GM21723 (cell line): ENCODE data around the gene ERLIN1.

Experiments
- ATAC-seq: cut with Tn5 transposase; IDR thresholded peaks from one replicate; pipeline ENCODE4 v1.9.1; 2021; ENCODE audit warnings: mild to moderate bottlenecking, moderate library complexity; ENCODE audit not compliant: unreplicated experiment

The ERLIN1 gene

GRCh38 chr10:100173035-100173434 lies 12.8 kb downstream of the ERLIN1 start:
- ATAC-seq, result no peak

GRCh38 chr10:100172349-100172748 lies 13.5 kb downstream of the ERLIN1 start:
- ATAC-seq, result no peak

GRCh38 chr10:100168313-100168643 lies 17.6 kb downstream of the ERLIN1 start:
- no peak for ATAC-seq

GRCh38 chr10:100167553-100168312 lies 18.1 kb downstream of the ERLIN1 start:
- no peak for ATAC-seq

GRCh38 chr10:100163704-100164621 lies 21.9 kb downstream of the ERLIN1 start:
- ATAC-seq, result no peak

- ATAC-seq, result no peak
These were observed 23.1 kb downstream of the ERLIN1 start for GRCh38 chr10:100162696-100163095.

DNA sequence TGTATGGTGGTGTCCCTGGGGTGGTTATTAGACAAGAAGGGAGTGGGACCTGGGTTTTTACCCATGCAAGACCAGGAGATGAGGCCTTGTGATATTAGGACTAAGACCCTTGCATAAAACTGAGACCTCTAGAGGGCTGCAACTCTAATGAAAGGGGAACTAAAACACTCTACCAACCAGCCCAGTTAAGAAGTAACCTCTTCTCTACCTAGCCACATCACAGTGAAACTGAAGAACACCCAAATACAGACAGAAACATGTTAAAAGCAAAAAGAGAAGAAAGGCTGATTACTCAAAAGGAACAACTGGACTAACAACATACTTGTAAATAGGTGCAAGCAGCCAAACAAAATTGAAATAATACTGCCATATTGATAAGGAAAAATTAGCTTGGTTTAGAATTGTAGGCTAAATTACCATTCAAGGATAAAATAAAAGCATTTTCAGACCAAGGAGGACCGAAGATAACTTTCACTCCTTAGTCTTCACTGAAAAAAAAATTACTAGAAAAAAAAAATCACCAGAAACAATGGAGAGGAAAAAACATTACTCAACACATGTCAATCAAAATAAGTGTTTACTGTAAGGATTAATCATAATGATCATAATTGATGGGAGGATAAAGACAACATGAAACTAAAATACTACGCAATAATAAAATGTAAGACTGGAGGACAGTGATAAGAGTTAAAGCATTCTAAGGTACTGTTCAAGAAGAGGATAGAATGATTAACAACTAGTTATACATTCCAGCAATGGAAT lies 27.6 kb downstream of the ERLIN1 start:
- ATAC-seq, result peak; percentile 93

DNA sequence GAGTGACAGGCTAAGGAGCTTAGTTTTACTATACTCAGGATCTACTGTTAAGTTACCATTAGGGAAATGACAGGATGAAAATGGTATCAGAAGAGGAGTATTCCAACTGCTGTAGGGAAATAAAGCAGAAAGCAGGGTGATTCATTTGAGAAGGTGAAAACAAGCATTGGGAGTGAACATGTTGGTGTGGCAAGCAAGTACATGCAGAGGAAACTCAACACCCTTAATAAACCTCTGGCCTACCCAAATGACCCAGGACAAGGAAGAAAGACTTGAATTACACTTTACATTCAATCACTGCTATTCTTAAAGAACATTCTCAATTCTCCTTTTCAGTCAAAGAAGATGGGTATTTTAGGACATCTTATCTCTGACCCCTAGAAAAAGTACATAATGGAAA lies 28.7 kb downstream of the ERLIN1 start:
- no peak for ATAC-seq

- ATAC-seq, result no peak
These were observed 29.9 kb downstream of the ERLIN1 start for GRCh38 chr10:100155936-100156335.

DNA sequence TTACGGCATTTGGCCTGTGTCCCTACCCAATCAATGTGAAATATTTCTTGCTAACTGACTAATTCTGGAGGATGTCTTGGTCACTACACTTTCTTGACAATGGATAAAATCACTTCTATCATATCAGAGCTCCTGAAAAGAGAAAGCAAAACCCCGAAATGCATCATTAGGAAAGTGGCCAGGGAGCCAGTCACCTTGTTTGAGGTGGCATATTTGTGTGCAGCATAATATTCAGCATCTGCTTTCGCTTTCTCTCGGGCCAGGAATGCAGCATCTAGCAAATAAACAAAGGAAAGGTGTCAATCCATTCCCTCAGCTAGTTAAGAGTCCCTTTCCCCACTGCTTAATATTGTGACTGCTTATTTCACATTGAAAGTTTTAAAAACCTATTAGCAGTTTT lies 31.2 kb downstream of the ERLIN1 start:
- ATAC-seq, result no peak

DNA sequence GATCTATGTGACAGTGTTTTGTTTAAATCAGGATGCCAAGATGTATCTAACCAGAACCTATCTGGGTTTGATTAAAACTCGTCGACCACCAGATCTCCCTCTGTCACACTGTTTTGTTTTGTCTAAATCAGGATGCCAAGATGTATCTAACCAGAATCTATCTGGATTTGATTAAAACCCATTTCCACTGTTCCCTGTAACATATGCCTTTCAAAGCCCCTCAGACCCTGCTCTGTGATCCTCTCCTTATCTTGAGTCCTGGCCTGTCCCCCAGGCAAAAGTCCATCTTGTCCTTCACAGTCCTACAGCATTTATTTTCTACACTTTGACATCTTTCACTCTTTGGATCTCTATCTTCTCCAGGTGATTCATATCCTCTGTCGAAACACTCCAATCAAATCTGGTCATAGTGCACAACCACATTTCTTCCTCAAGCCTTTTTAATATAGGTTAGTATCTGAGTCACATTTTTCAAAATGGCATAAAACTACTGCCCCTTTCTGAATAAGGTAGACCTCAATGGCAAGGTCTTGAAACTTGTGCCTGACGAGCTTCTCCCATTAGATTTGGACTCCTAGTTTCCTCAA lies 32.5 kb downstream of the ERLIN1 start:
- ATAC-seq, result no peak

GRCh38 chr10:100151723-100152300 lies 34.0 kb downstream of the ERLIN1 start:
- ATAC-seq, result no peak

DNA sequence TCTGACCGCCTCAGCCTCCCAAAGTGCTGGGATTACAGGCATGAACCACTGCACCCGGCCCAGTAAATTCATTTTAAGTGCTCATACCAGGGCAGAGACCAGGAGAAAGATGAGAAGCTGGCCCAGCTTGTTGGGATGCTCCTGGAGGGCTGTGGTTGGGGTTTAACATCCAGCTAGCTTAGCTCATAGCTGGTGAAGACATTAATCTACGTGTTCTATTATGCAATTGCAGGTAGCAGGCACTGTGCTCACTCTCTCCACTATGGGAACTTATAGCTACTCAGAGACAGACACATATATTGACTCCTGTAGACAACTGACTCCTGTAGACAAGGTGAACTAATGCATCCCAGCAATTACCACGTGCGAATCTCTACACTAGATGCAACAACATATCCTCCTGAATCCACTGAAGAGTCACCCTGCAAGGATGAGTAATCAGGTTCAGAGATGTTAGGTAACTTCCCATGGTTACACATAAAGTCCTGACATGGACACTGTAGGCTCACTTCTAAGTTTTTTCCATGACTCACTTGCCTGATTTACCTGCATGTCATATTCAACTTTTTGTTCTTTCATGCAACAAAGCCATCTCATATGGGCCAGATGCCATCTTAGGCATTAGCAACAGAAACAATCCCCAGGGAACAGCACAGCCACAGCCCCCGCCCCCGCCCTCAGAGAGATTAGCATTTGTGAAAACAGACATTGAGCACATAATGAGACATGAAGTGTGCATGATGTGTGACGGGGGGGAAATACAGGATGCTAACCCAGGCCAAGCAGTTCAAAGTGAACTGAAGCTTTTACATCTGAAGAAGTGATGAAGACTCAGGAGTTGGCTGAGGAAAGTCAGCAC lies 37.2 kb downstream of the ERLIN1 start:
- peak; percentile 65 for ATAC-seq

DNA sequence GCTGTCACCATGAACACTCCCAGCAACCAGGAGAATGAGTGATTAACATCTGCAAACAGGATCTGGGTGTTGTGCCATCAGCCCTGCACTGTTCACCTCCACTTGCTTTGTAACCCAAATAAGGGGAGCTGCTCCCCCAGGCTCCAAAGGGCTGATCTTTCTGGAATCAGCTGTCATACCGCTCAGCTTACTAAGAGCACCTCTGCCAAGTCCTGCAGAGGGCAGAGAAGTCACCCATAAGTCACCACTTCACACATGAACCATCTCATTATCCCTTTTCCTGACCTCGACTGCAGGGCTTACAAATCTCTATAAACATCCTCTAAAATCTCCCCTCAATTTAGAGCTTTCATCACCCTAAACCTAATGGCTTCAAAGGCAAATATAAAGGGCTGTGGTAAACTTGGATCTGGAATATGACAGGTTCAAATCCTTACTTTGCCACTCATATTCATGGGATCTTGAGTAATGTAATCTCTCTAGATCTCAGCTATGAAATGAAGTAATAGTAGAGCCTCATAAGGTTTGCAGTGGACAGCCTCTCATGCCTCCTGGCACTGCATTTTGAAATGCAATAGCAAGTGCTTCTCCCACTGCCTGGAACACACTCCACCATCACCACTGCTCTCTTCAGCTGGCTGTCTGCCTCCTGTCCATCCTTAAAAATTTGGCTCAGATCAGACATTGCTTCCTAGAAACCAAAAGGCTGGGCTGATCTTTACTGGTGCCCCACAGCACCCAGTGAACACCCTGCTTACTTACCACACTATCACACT lies 38.8 kb downstream of the ERLIN1 start:
- no peak for ATAC-seq

GRCh38 chr10:100146398-100146797 lies 39.4 kb downstream of the ERLIN1 start:
- ATAC-seq, result no peak

DNA sequence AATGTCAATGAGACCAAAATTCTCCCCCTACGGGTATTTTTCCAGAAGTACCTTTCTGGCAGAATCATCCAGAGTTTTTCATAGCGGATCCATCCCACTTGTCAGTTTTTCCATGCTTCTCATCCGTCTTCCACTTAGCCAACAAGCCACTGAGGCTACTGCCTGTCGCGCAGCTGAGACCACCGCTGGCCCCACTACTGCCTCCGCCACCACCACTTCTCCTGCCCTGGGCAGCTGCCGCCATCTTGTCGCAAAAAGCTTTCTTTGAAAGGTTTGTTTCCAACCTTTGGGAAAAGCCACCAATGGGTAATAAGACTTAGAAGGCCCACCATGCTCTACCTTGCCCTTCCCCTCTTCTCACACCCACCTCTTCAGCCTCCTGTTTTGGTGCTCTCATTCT lies 42.1 kb downstream of the ERLIN1 start:
- ATAC-seq, result no peak

- no peak for ATAC-seq
These were observed 44.3 kb downstream of the ERLIN1 start for GRCh38 chr10:100141446-100142087.

DNA sequence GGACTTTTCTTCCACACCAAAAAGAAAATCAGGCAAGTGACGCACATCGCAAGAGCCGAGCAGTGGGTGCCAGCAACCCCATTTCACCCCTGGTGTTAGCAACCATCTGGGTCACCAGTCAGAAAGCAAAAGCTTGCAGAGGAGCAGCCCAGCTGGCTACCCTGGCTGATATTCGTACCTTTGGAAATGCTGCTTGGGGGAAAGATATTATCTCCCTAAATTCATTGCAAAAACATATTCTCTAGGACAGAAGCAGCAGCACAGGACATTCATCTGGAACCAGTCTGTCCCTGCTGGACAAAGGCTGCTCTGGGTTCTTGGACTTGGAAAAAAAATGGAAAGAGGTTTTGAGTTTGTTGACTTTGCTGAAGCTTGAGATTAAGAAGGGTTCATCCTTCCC lies 45.8 kb downstream of the ERLIN1 start:
- no peak for ATAC-seq
